GM19023 (cell line): Measurements from ENCODE around the gene PTPN7.
"Not testable (repeated sequence)": the region's sequence is repeated elsewhere in the genome, so short reads cannot be mapped to it uniquely, and the experiment has no call there.

Experiments used
- ATAC-seq: cut with Tn5 transposase; IDR thresholded peaks from one replicate; pipeline ENCODE4 v1.9.1; 2021; ENCODE audit warnings: mild to moderate bottlenecking, moderate library complexity; ENCODE audit not compliant: unreplicated experiment

Gene PTPN7

GRCh38 chr1:202154148-202154765, 6.1 kb downstream of the PTPN7 start:
- no peak for ATAC-seq

- no peak for ATAC-seq
These were observed 7.1 kb downstream of the PTPN7 start for GRCh38 chr1:202153284-202153683.

DNA sequence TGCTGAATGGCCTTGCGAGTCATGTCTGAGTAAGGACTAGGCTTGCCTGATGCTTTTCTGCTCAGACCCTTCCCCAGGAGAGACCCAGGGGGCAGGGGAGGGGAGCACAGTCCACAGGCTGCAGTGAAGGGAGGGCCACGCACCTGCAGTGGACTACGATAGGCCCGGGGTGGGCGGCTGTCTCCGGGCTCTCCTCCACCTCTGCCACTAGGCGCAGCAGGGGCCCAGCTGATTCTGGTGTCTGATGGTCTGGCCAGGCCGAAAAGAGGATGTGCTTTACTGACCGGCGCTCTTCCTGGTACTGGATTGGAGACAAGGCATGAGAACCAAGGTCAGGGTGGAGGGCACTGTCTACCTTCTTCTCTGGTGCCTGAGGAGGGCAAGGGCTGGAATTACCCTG, 8.0 kb downstream of the PTPN7 start:
- ATAC-seq = no peak

DNA sequence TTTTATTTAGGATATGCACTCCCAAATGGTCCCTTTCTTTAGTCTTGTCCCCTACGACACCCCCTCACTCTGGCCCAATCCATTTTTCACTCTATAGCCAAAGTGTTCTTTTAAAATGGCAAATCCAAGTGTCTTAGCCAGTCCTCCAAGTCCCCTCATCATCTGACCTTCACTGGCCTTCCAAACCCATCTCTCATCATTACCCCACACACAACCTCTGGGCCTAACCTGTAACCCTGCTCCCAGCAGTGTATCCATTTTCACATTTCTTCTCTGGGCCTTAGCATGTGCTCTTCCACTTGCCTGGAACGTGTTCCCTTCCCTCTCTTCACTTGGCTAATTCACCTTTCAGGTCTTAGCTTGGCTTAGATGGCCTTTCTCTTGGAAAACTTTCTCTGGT, 9.4 kb downstream of the PTPN7 start:
- ATAC-seq = no peak

DNA sequence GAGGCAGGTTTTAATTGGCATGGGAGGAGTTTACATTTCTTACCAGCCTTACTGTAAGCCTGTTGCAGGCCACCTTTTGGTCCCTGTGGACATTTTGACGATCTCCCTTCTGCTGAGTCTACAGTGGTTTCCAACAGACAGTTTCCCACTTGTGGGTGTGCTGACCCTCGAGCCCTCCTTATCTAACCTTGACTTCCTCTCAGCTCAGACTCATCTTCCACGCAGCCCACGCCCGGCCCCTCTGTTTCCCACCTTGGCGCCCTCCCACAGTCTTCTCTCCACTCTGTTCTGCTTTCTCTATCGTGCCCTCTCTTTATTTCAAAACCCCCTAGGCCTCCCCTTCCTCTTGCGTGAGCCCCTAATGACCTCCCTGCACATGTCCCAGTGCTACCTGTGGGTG, 9.8 kb downstream of the PTPN7 start:
- no peak for ATAC-seq

- no peak for ATAC-seq
These were observed 10.2 kb downstream of the PTPN7 start for GRCh38 chr1:202150187-202150586.

DNA sequence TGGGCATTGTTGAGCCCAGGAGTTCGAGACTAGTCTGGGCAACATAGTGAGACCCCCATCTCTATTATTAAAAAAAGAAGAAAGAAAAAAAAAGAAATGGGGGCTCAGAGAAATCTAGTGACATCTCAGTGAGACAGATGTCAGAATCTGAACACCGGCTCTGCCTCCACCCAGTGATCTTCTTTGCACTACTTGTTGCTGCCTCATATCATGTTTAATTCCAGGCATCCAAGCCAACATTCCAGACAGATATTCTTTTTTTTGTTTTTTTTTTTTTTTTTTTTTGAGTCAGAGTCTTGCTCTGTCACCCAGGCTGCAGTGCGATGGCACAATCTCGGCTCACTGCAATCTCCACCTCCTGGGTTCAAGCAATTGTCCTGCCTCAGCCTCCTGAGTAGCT, 10.8 kb downstream of the PTPN7 start:
- ATAC-seq = no peak

DNA sequence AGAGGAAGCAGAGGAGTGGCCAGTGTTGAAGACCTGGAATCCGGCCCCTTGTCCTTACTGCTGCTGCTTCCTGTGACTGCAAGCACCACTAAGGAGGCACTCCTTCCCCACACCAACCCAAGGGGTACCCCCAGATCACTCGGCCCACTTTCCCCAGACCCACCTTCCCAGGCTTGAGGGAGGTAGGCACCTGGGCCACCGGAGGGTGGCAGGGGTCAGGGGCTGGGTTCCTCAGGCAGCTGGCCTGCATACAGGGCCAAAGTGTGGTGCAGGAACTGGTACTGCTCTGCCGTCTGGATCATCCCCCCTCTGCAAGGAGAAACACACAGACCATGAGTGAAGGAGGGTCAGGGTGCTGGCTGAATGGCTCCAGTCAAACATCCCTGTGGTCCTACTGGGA, 12.0 kb downstream of the PTPN7 start:
- ATAC-seq = no peak

DNA sequence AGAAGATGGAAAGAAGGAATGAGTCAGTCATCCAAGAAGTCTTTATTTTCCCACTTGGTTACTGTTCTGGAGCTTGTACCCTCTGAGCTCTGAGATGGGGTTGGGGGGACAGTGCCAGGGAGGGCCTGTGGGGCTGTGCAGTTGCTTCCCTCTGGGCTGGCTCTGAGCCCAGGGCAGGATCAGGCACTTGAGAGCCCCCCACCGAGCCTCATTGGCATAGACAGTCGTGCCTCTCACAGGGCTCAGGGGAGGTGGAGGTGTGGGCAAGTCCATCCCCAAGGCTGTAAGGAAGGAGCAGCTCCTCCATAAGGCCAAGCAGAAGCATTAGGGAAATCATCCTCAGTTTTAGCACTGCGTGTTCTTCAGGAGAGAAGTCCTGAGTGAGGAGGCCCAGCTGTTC, 13.4 kb downstream of the PTPN7 start:
- ATAC-seq = no peak

DNA sequence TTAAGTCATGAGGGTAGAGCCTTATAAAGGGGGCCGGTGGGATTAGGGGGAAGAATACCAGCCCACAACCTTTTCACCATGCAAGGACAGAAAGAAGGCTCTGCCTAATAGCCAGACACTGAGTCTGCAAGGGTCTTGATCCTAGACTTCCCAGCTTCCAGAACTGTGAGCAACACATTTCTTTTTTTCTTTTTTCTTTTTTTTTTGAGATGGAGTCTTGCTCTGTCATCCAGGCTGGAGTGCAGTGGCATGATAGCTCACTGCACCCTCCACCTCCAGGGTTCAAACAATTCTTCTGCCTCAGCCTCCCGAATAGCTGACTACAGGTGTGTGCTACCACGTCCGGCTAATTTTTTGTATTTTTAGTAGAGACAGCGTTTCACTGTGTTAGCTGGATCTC, 14.1 kb downstream of the PTPN7 start:
- ATAC-seq = no peak

DNA sequence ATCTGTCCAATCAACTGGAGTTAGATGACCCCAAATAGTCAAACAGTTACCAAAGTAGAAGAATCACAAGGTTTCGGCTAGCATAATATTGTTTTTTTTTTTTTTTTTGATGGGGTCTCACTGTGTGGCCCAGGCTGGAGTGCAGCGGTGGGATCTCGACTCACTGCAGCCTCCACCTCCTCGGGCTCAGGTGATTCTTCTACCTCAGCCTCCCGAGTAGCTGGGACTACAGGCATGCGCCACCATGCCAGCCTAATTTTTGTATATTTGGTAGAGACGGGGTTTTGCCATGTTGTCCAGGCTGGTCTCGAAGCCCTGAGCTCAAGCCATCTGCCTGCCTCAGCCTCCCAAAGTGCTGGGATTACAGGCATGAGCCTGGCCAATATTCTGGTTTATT, 14.7 kb downstream of the PTPN7 start:
- ATAC-seq = not testable (repeated sequence)

- ATAC-seq = no peak
These were observed 15.2 kb downstream of the PTPN7 start for GRCh38 chr1:202145068-202145743.

- peak; percentile 68 for ATAC-seq
These were observed 15.9 kb downstream of the PTPN7 start, which contains the start of gene ARL8A for GRCh38 chr1:202144402-202145067. ARL8A (minus strand) TSS chr1:202144737; CDS start chr1:202144572, 165 bp downstream.

DNA sequence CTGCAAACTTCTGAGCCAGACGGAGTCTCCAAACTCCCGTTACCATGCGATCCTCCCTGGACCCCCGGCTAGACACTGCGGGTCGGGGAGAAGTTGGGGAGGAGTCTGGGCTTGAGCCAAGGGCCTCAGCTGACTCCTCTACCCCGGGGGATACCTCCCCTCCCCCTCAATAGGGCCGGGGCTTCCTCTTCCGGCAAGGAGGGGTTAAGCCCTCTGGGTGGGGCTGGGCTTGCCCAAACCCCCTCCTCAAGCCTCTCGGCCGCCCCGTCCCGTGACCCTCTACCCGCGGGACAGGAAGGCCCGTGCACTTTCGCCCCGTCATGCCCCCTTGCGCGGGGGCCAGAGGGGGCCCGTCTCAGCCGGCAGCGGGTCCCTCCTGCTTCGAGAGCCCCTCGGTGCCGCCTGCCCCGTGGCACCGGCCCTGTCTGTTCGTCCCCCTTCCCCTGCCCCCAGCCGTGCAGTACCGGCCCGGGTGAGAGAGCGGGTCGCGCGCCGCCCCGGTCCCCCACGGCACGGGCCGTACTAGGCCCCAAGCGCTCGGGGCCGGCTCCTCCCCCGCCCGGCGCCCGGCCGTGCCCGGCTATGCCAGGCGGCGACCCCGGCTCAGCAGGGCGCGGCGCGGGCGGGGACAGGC, 16.5 kb downstream of the PTPN7 start:
- peak; percentile 51 for ATAC-seq

- peak; percentile 29 for ATAC-seq
These were observed 17.2 kb downstream of the PTPN7 start for GRCh38 chr1:202143011-202143767.

DNA sequence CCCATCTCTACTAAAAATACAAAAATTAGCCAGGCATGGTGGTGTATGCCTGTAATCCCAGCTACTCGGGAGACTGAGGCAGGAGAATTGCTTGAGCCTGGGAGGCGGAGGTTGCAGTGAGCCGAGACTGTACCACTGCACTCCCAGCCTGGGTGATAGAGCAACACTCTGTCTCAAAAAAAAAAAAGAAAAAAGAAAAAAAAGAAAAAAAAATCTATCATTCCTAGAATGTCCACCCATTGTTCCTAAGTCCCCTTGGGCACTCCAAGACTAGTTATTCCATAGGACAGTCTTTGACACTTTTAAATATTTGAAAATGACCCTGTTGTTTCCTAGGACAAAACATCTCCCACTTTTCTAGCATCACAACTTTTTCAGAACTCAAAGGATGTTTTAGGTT, 18.9 kb downstream of the PTPN7 start:
- ATAC-seq = not testable (repeated sequence)

DNA sequence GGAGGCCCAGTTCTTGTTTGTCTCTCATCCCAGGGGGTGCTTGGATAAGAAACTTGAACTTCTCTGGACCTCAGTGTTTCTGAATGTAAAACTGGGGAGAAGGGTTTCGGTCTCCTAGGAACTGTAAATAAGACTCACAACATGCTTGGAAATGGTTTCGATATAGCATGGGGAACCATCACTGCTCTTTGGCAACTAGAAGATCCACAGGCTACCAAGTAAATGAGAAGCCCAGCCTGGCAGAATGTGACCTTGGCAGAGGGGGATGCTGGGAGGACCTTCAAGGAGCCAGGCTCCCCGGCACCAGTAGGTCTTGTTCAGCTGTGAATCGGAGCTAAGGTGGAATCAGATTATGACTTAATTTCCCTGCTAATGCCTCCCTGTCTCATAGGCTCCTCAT, 19.6 kb downstream of the PTPN7 start:
- no peak for ATAC-seq

DNA sequence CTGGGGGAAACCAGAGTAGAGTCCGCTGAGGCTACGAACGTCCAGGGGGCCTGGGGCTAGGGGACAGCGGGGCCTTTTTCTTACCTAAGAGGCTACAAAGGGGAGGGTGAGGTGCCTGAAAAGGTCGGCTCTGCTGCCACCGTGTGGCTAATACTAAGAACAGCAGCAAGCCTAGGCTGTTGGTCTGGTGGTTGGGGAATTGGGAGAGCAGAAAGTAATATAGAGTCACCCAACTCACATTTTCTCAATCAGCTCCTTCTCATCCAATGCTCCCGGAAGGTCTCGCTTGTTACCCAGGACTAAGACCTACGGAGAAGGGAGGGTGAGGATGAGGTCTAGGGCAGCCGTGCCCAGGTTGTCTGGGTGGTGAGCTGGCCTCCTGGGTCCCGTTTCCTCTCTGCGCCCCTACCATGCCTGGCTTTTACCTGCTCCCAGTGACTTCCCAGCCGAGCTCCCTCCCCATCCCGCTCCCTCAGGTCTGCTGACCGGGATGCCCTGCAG, 25.1 kb downstream of the PTPN7 start:
- no peak for ATAC-seq

DNA sequence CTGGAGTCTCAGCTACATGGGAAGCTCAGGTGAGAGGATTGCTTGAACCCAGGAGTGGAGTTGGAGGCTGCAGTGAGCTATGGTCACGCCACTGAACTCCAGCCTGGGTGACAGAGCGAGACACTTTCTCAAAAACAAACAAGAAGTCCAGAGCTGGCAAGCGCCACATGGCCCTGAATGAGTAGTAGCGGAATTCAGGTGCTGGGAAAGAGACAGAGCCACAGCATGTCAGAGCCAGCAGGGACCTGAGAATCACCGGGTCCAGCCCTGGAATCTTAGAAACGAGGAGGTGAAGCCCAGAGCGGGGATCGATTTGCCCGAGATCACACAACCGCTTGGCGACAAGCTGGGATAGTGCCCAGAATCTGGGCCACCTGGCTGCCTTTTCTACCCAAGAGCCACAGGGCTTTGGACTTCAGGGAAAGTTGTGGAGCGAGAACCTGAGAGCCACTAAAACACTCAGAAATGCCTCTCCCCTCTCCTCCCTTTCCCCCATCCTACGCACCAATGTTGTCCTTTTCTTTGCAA, 25.7 kb downstream of the PTPN7 start:
- ATAC-seq = no peak

- ATAC-seq = no peak
These were observed 26.4 kb downstream of the PTPN7 start for GRCh38 chr1:202133989-202134388.

- ATAC-seq = no peak
These were observed 26.9 kb downstream of the PTPN7 start for GRCh38 chr1:202133496-202133895.
